Cerebellar nuclear complex (tissue), 1 donor: ENCODE results near the gene SRPK2.

ENCODE experiments used
- DNase-seq, 2 experiments: peaks; one replicate each; lab custom pipeline; 2025; lab: John Stamatoyannopoulos, UW

Gene SRPK2

GRCh38 chr7:105191331-105191730 is 197.4 kb downstream of the SRPK2 start:
- DNase-seq, result no peak

- DNase-seq, result no peak
Measured at GRCh38 chr7:105189859-105190492, 198.7 kb downstream of the SRPK2 start.

GRCh38 chr7:105188201-105188600 is 200.5 kb downstream of the SRPK2 start:
- no peak for DNase-seq

GRCh38 chr7:105187302-105188169 is 201.2 kb downstream of the SRPK2 start:
- DNase-seq, result no peak

- no peak for DNase-seq
Measured at GRCh38 chr7:105185290-105186010, 203.3 kb downstream of the SRPK2 start.

GRCh38 chr7:105180002-105180401 is 208.7 kb downstream of the SRPK2 start:
- no peak for DNase-seq

- DNase-seq, result no peak
Measured at GRCh38 chr7:105178928-105179541, 209.7 kb downstream of the SRPK2 start.

- no peak for DNase-seq
Measured at GRCh38 chr7:105178177-105178576, 210.5 kb downstream of the SRPK2 start.

GRCh38 chr7:105177026-105177425 is 211.7 kb downstream of the SRPK2 start:
- DNase-seq, result no peak

GRCh38 chr7:105173586-105173985 is 215.1 kb downstream of the SRPK2 start:
- no peak for DNase-seq

GRCh38 chr7:105164751-105165150 is 224.0 kb downstream of the SRPK2 start:
- no peak for DNase-seq

GRCh38 chr7:105163718-105164117 is 225.0 kb downstream of the SRPK2 start:
- no peak for DNase-seq

- no peak for DNase-seq
Measured at GRCh38 chr7:105161366-105161765, 227.4 kb downstream of the SRPK2 start.

GRCh38 chr7:105157278-105157677 is 231.4 kb downstream of the SRPK2 start:
- DNase-seq, result no peak

GRCh38 chr7:105156731-105157130 is 232.0 kb downstream of the SRPK2 start:
- no peak for DNase-seq

- no peak for DNase-seq
Measured at GRCh38 chr7:105154084-105154483, 234.6 kb downstream of the SRPK2 start.

- no peak for DNase-seq
Measured at GRCh38 chr7:105153531-105153930, 235.2 kb downstream of the SRPK2 start.

GRCh38 chr7:105151152-105151551 is 237.6 kb downstream of the SRPK2 start:
- DNase-seq, result no peak

GRCh38 chr7:105149827-105150226 is 238.9 kb downstream of the SRPK2 start:
- DNase-seq, result no peak

GRCh38 chr7:105141068-105141467 is 247.7 kb downstream of the SRPK2 start:
- no peak for DNase-seq

- no peak for DNase-seq
Measured at GRCh38 chr7:105139381-105139780, 249.3 kb downstream of the SRPK2 start.

- no peak for DNase-seq
Measured at GRCh38 chr7:105137898-105138297, 250.8 kb downstream of the SRPK2 start.
